HepG2 (cell line): ENCODE data around the gene DAB1. TPM values are rescaled to one million over a fixed set of nuclear protein-coding genes. Genes with fewer than 3 reads are reported as not detected.

Source experiments
- ATAC-seq: fragments of 200-7000 bp; cut with Tn5 transposase; 3 replicates; pipeline ENCODE4 v1.9.1; 2020; ENCODE audit warnings: mild to moderate bottlenecking, moderate library complexity
- BruUV-seq: library from RNA; stranded (reverse); fragments of 400-500 nt; replicated peaks from 2 replicates; lab custom pipeline; 2021; lab: Mats Ljungman, UMichigan
- CTCF ChIA-PET: fragments of 300-600 bp; formaldehyde crosslinking; extraction: SDS; loops from one replicate; lab custom pipeline; 2021; ENCODE audit warnings: low total read pairs, inconsistent platforms, low intra/inter-chr PET ratio; lab: Yijun Ruan, JAX
- POLR2A ChIA-PET: fragments of 350-600 bp; sonication (Branson Sonifier 250); formaldehyde crosslinking; loops from one replicate; lab custom pipeline; 2020; ENCODE audit warnings: antibody characterized with exemption, inconsistent platforms; lab: Yijun Ruan, JAX
- DNase-seq: peaks from one replicate; pipeline ENCODE4 v3.0.0-alpha.2; 2015; ENCODE audit warnings: low spot score
- FAIRE-seq: peaks from 3 replicates; lab custom pipeline; 2011; peaks lifted over from hg19 to GRCh38; lab: Jason Lieb, UNC
- H2AFZ ChIP-seq: one replicate; pipeline ENCODE4 v1.6.1; 2011; ENCODE audit warnings: low read length, inconsistent platforms
- H3K27ac ChIP-seq: fragments of 300-600 bp; 3 replicates; pipeline ENCODE4 v1.8.0; 2011; ENCODE audit warnings: mixed run types, mild to moderate bottlenecking, mixed read lengths, low read length, inconsistent platforms; ENCODE audit not compliant: insufficient read depth; ENCODE audit errors: extremely low read length
- H3K27me3 ChIP-seq, 2 experiments: fragments of 200-600 bp in 1 of 2; 2 replicates in 1 of 2; 3 replicates in 1 of 2; pipeline versions ENCODE4 v1.6.0 to v1.8.0; 2011; ENCODE audit warnings: low read length in 2 of 2, mild to moderate bottlenecking in 2 of 2, moderate library complexity in 2 of 2, inconsistent platforms in 1 of 2; ENCODE audit not compliant: insufficient read depth in 2 of 2, control insufficient read depth in 1 of 2
- H3K36me3 ChIP-seq, 2 experiments: fragments of 200-600 bp in 1 of 2; replicated peaks in 1 of 2; 2 replicates in 1 of 2; 3 replicates in 1 of 2; pipeline versions ENCODE4 v1.5.1 to v1.8.0; 2011; ENCODE audit warnings: low read length in 2 of 2, inconsistent platforms in 1 of 2; ENCODE audit not compliant: insufficient read depth in 2 of 2, control insufficient read depth in 1 of 2
- H3K4me1 ChIP-seq: 2 replicates; pipeline ENCODE4 v1.5.1; 2012; ENCODE audit warnings: low read length, inconsistent platforms; ENCODE audit not compliant: insufficient read depth
- H3K4me2 ChIP-seq: 2 replicates; pipeline ENCODE4 v1.6.0; 2011; ENCODE audit warnings: low read depth, low read length, inconsistent platforms
- H3K4me3 ChIP-seq, 3 experiments: fragments of 200-600 bp in 1 of 3; sonication (generic), shearing (Covaris generic) in 1 of 3; replicated peaks in 1 of 3; 2 replicates each; pipeline ENCODE4 v1.5.1; 2011 to 2016; ENCODE audit warnings: low read length in 3 of 3, inconsistent platforms in 2 of 3, low read depth in 2 of 3, mild to moderate bottlenecking in 2 of 3, control low read depth in 1 of 3, mixed read lengths in 1 of 3; ENCODE audit not compliant: insufficient read depth in 1 of 3
- H3K79me2 ChIP-seq: one replicate; pipeline ENCODE4 v1.6.1; 2011; ENCODE audit warnings: low read length, inconsistent platforms; ENCODE audit not compliant: insufficient read depth
- H3K9ac ChIP-seq: 2 replicates; pipeline ENCODE4 v1.6.0; 2011; ENCODE audit warnings: mild to moderate bottlenecking, low read depth, low read length, inconsistent platforms; ENCODE audit not compliant: insufficient read depth
- H3K9me3 ChIP-seq: 2 replicates; pipeline ENCODE4 v1.5.1; 2012; ENCODE audit warnings: mild to moderate bottlenecking, low read length
- H4K20me1 ChIP-seq: 2 replicates; pipeline ENCODE4 v1.6.0; 2011; ENCODE audit warnings: inconsistent platforms, mild to moderate bottlenecking, low read length, moderate library complexity; ENCODE audit not compliant: insufficient read depth
- AHR ChIP-seq: IDR thresholded peaks from 2 replicates; pipeline ENCODE4 v1.6.1; 2018; ENCODE audit warnings: missing genetic modification reagents, missing compliant biosample characterization
- ARID5B ChIP-seq: IDR thresholded peaks from 2 replicates; pipeline ENCODE4 v1.4.0; 2020; ENCODE audit warnings: mild to moderate bottlenecking, missing genetic modification reagents
- CBX2 ChIP-seq, 2 experiments: fragments of 200-600 bp in 1 of 2; sonication (generic); formaldehyde crosslinking in 1 of 2; IDR thresholded peaks; 2 replicates each; pipeline versions ENCODE4 v1.7.0 to v1.8.1; 2018 to 2022; ENCODE audit warnings: low read depth in 2 of 2, low read length in 1 of 2, mild to moderate bottlenecking in 1 of 2, missing genetic modification reagents in 1 of 2
- EZH2 ChIP-seq: conservative IDR thresholded peaks from 2 replicates; pipeline ENCODE4 v1.6.1; 2012; ENCODE audit warnings: mild to moderate bottlenecking, low read depth, low read length, moderate library complexity
- GLI4 ChIP-seq: sonication (generic); formaldehyde crosslinking; IDR thresholded peaks from 2 replicates; pipeline ENCODE4 v1.5.1; 2020; ENCODE audit warnings: missing genetic modification reagents, mild to moderate bottlenecking, moderate library complexity, borderline replicate concordance
- NFRKB ChIP-seq: fragments of 450-650 bp; IDR thresholded peaks from 2 replicates; pipeline ENCODE4 v1.6.1; 2017
- NFYC ChIP-seq: IDR thresholded peaks from 2 replicates; pipeline ENCODE4 v1.6.1; 2016; ENCODE audit warnings: missing genetic modification reagents, missing compliant biosample characterization
- RARA ChIP-seq: IDR thresholded peaks from 2 replicates; pipeline ENCODE4 v1.6.1; 2016; ENCODE audit warnings: missing genetic modification reagents, missing compliant biosample characterization
- RXRA ChIP-seq: sonication (generic); formaldehyde crosslinking; IDR thresholded peaks from 2 replicates; pipeline ENCODE4 v1.5.1; 2020; ENCODE audit warnings: missing genetic modification reagents
- SMC3 ChIP-seq: IDR thresholded peaks from 2 replicates; pipeline ENCODE4 v1.6.1; 2011; ENCODE audit warnings: low read length, improper control_type of control experiment
- SNAPC5 ChIP-seq: sonication (generic); formaldehyde crosslinking; IDR thresholded peaks from 2 replicates; pipeline ENCODE4 v1.8.1; 2023; ENCODE audit warnings: mild to moderate bottlenecking, missing genetic modification reagents, borderline replicate concordance
- SUZ12 ChIP-seq: fragments of 150-350 bp; IDR thresholded peaks from 2 replicates; pipeline ENCODE4 v1.6.1; 2014; ENCODE audit warnings: low read depth, low read length
- YEATS2 ChIP-seq: sonication (generic); formaldehyde crosslinking; IDR thresholded peaks from 2 replicates; pipeline ENCODE4 v1.4.0; 2020; ENCODE audit warnings: missing genetic modification reagents, borderline replicate concordance
- ZMAT5 ChIP-seq: sonication (generic); formaldehyde crosslinking; IDR thresholded peaks from 2 replicates; pipeline ENCODE4 v1.5.0; 2020; ENCODE audit warnings: mild to moderate bottlenecking, low read depth, missing genetic modification reagents, borderline replicate concordance
- ZNF572 ChIP-seq: sonication (generic); formaldehyde crosslinking; IDR thresholded peaks from 2 replicates; pipeline ENCODE4 v1.5.1; 2020; ENCODE audit warnings: mild to moderate bottlenecking, missing genetic modification reagents
- ZNF776 ChIP-seq: sonication (generic); formaldehyde crosslinking; IDR thresholded peaks from 2 replicates; pipeline ENCODE4 v1.4.0; 2020; ENCODE audit warnings: mild to moderate bottlenecking, missing genetic modification reagents
- WGBS: methylation state at CpG from one replicate; pipeline ENCODE4 v1.1.6; 2017; ENCODE audit warnings: low lambda C conversion rate; 5-methylcytosine and 5-hydroxymethylcytosine counted together
- in situ Hi-C: cut with HindIII; loops from 2 replicates; pipeline ENCODE4 v1.10.0; 2017; ENCODE audit warnings: low pct_unique_long_range_greater_than_20kb; ENCODE audit not compliant: extremely low pct_ligation_motif_present
- intact Hi-C: fragments of 100-400 bp; cut with micrococcal nuclease; formaldehyde crosslinking; loops from one replicate; pipeline ENCODE4 v1.10.0; 2022; ENCODE audit not compliant: unreplicated experiment
- polyA plus RNA-seq, 8 experiments: library from polyadenylated mRNA; depleted of rRNA in 3 of 8; stranded (reverse) in 7 of 8; unstranded in 1 of 8; fragments of >200 nt; fragmentation: Illumina TruSeq in 4 of 8; extraction: Trizol in 4 of 8; gene quantifications; 2 replicates each; pipeline versions ENCODE4 v1.2.1 to v1.2.3, GENCODE V29; 2011 to 2016; ENCODE audit warnings: low read depth in 4 of 8, missing spikeins in 1 of 8, mixed read lengths in 1 of 8; ENCODE audit not compliant: insufficient read depth in 1 of 8
- total RNA-seq, 5 experiments: library from RNA; depleted of rRNA; stranded (reverse); fragments of >200 nt; fragmentation: Illumina TruSeq; extraction: Trizol; gene quantifications; 2 replicates each; pipeline ENCODE4 v1.2.3, GENCODE V29; 2016; ENCODE audit warnings: low read depth in 1 of 5
- TF ChIP-seq, protein P1 (sequence below): sonication (generic); formaldehyde crosslinking; IDR thresholded peaks from 2 replicates; pipeline ENCODE4 v1.5.0; 2020; ENCODE audit warnings: mild to moderate bottlenecking, missing genetic modification reagents, borderline replicate concordance

The DAB1 gene
- total and polyA plus RNA-seq, 2 of the 13 experiments (the other 11 are each of a cell fraction or from before 2014, with no cell fraction given) = 0.04 to 0.13 TPM

- no peak for FAIRE-seq
- DNase-seq = no peak
- H4K20me1 ChIP-seq = no peaks in the 10 kb centered on the region
- 53% methylated on average over 4 of the region's 4 CpGs for whole genome bisulfite sequencing
- H3K36me3 ChIP-seq = no peaks in the 10 kb centered on the region
- no peaks in the 10 kb centered on the region for H3K27me3 ChIP-seq
- ChIA-PET CTCF (no interaction called here), POLR2A (no interaction called here)
- no TSS peak for BruUV-seq
- H3K27ac ChIP-seq = no peak overlapping the region
- H3K4me1 ChIP-seq = peaks cover 11% of the 10 kb centered on the region
- no peak overlapping the region for H3K4me3 ChIP-seq
- no peak for ATAC-seq
- H3K4me2 ChIP-seq = no peak overlapping the region
- intact Hi-C loops (no loop called here), in situ Hi-C loops (no loop called here)
- H3K9ac ChIP-seq = no peak overlapping the region
- H2AFZ ChIP-seq = no peak overlapping the region
- no peaks in the 10 kb centered on the region for H3K9me3 ChIP-seq
- H3K79me2 ChIP-seq = no peaks in the 10 kb centered on the region
- TF ChIP-seq SMC3 (no peak), CBX2 (IDR thresholded peaks at IDR 0.05; ENCODE audit: low read depth, low read length) (no peak), CBX2 (CRISPR knock-in tag; IDR thresholded peaks at IDR 0.05; ENCODE audit: low read depth) (no peak), RXRA (CRISPR knock-in tag) (no peak), NFRKB (no peak), SNAPC5 (CRISPR knock-in tag) (no peak), ZMAT5 (CRISPR knock-in tag) (no peak), ARID5B (CRISPR knock-in tag) (no peak), EZH2 (no peak), ZNF572 (CRISPR knock-in tag) (no peak), YEATS2 (CRISPR knock-in tag) (no peak), AHR (CRISPR knock-in tag) (no peak), RARA (CRISPR knock-in tag) (no peak), NFYC (CRISPR knock-in tag) (no peak), GLI4 (CRISPR knock-in tag) (no peak), ZNF776 (CRISPR knock-in tag) (no peak), SUZ12 (no peak)
- TF ChIP-seq, protein P1, sequence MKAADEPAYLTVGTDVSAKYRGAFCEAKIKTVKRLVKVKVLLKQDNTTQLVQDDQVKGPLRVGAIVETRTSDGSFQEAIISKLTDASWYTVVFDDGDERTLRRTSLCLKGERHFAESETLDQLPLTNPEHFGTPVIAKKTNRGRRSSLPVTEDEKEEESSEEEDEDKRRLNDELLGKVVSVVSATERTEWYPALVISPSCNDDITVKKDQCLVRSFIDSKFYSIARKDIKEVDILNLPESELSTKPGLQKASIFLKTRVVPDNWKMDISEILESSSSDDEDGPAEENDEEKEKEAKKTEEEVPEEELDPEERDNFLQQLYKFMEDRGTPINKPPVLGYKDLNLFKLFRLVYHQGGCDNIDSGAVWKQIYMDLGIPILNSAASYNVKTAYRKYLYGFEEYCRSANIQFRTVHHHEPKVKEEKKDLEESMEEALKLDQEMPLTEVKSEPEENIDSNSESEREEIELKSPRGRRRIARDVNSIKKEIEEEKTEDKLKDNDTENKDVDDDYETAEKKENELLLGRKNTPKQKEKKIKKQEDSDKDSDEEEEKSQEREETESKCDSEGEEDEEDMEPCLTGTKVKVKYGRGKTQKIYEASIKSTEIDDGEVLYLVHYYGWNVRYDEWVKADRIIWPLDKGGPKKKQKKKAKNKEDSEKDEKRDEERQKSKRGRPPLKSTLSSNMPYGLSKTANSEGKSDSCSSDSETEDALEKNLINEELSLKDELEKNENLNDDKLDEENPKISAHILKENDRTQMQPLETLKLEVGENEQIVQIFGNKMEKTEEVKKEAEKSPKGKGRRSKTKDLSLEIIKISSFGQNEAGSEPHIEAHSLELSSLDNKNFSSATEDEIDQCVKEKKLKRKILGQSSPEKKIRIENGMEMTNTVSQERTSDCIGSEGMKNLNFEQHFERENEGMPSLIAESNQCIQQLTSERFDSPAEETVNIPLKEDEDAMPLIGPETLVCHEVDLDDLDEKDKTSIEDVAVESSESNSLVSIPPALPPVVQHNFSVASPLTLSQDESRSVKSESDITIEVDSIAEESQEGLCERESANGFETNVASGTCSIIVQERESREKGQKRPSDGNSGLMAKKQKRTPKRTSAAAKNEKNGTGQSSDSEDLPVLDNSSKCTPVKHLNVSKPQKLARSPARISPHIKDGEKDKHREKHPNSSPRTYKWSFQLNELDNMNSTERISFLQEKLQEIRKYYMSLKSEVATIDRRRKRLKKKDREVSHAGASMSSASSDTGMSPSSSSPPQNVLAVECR (CRISPR knock-in tag) = no peak
These were observed 194.8 kb downstream of the DAB1 start for GRCh38 chr1:57229076-57229475.
